COR-L47 (cell line): ENCODE results near the gene CD6.

Source experiments
- DNase-seq: peaks from one replicate; lab custom pipeline; 2025; lab: John Stamatoyannopoulos, UW

CD6 gene

DNA sequence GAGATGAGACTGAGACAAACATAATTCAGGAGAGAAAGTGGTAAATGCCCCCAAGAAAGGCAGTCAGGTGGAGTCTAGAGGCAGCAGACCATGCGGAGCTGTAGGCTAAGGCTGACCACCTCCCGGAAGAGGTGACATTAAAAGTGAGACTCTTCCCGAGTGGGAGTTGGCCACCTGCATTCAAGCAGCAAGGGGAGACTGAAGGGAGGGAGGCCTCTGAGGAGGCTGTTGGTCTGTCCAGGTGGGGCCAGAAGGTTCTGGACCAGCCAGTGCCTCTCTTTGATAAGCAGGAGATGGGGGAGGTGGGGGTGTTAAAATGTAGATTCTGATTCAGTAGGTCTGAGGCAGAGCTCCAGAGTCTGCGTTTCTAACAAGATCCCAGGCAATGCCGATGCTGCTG, 37.5 kb downstream of the CD6 start:
- DNase-seq: no peak

DNA sequence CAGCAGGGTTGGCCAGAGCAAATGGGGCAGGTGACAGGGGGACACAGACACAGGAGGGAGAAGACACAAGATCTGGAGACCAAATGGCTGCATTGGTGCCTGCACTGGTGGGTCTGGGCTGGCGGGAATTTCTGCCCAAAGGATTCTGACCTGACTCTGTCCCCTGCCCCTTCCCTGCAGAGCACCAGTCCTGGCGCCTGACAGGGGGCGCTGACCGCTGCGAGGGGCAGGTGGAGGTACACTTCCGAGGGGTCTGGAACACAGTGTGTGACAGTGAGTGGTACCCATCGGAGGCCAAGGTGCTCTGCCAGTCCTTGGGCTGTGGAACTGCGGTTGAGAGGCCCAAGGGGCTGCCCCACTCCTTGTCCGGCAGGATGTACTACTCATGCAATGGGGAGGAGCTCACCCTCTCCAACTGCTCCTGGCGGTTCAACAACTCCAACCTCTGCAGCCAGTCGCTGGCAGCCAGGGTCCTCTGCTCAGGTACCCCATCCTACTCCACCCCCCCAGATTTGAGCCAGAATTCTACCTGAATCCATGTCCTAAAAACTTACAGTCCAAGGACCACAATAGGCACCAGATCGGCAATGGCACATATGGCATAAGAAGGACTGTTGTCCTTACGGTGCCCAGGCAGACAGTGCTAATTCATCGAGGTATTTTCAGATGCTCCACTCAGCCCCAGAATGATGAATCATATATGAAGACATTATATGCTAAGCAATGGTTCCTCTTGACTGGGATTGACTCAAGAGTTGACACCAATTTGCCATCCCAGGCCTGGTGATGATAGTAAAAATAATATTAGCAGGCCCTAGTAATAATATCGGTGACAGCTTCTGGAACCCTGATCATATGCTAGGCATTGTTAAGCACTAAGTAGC, 38.2 kb downstream of the CD6 start:
- DNase-seq: no peak

DNA sequence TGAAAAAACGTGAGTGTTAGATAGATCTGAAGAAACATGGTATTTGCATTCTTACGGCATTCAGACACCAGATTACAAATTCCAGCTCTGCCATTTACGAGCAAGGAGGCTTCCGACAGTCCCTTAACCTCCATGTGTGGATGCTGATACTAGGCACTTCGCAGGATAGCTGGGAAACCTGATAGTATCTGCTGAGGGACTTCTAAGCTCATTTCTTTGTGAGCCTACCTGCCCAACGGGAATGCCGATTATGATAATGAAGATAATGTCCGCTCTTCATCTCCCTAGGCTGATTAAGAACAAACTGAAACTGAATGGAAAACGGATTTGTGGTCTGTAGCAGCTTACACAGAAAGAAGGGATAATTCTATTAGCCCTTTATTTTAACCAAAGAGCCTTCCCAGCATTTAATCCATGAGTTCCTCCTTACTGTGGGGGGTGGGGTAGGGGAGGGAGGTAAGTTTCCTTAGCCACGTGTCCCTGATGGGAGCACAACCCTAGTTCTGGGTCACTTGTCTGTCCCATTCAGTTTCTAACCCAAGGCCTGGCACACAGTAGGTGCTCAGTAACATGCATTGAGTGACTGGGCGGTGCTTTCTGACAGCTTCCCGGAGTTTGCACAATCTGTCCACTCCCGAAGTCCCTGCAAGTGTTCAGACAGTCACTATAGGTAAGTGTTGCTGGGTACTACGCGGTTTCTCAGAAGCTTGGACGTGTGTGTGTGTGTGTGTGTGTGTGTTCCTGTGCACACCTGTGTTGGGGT, 39.2 kb downstream of the CD6 start:
- no peak for DNase-seq

DNA sequence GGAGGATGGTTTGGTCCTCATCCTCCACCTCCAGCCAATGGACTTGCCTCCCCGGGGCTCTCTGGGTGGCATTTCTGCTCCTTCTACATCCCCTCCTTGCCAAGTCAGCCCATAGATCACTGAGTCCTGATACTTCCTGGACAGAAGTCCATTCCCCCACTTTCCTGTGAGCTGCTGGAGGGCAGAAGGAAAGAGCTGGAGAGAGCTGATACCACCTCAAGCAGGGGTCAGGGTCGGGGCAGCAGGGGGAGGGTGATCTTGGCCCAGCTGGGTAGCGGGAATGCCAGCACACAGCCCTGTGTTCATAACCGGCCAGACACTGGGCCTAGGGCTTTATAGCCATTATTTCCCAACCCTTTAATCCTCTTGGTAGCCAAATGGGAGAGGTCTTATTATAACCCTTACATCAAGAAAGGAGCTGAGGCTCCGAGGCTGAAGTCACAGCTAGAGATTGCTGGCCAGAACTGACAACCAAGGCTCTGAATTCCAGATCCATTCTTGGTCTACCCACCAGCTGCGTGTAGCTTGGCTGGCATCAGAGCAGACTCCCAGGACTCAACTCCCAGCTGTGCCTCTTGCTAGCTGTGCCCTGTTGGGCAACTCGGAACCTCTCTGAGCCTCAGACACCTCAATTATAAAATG, 39.9 kb downstream of the CD6 start:
- no peak for DNase-seq

DNA sequence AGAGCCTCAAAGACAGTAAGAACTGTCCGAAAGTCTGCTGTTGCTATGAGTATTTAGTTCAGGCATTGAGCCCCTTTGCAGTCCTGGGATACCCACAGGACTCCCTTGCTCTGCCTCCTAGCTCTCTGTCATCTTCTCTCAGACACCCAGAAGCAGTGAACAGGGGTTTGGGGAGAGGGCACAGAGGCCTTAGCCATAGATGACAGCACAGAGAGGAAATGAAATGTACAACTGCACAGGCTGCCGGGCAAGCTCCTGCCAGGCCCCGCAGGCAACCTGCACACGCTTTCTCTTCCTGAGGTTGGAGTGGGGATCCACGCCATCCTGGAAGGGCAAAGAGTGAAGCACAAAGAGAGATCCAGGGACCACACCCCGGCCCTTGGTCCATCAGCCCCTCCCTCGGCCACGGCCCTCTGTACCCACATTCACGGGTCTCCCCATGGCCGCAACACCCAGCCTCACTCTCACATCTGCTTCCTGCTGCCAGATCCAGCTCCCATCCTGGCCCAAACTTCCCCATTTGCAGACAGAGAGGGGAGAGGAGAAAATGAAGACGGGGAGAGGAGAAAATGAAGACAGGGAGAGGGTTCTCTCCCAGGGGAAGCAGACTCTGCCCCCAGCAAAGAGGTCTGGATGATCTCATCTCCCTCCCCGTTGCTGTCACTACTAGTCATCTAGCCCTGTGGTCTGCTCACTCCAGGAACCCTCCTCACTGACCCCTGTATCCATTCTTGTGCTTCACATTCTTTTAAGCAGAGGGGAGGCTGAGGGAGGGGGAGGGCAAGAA, 40.7 kb downstream of the CD6 start:
- no peak for DNase-seq

DNA sequence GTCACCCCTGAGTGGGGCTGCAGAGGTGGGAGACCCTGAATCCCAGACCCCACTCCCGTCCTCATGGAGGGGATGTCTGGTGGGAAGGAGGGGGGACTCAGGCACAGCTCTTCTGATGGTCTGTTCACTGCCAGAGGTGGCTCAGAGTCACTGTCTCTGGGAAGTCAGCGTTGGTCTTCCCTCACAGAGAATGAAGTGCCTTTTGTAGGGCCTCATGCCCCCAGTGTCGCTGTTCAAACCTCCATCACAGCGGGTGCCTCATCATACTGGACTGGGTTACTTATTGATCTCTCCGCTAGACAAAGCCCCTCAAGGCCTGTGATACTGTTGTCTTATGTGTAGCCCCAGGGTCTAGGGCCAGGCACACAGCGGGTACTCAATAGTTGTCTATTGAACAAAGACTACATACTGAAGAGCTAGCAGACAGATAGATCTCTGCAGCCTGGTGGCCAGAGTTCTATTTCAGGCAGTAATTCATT, 41.3 kb downstream of the CD6 start:
- no peak for DNase-seq

DNA sequence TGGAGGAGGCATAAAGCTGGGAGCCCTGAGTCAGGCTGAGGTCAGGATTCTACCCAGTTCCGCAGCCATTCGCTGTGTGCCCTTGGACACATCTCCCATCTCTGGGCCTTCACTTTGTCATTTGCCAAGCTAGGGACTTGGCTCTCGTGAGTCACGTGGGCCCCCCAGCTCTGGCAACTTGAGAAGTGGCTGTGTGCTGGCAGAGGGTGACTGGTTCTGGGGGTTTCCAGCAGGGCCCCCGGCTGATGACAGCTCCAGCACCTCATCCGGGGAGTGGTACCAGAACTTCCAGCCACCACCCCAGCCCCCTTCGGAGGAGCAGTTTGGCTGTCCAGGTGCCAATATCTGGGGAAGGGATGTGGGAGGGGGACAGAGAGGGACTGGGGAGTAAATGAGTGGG, 46.6 kb downstream of the CD6 start:
- no peak for DNase-seq

DNA sequence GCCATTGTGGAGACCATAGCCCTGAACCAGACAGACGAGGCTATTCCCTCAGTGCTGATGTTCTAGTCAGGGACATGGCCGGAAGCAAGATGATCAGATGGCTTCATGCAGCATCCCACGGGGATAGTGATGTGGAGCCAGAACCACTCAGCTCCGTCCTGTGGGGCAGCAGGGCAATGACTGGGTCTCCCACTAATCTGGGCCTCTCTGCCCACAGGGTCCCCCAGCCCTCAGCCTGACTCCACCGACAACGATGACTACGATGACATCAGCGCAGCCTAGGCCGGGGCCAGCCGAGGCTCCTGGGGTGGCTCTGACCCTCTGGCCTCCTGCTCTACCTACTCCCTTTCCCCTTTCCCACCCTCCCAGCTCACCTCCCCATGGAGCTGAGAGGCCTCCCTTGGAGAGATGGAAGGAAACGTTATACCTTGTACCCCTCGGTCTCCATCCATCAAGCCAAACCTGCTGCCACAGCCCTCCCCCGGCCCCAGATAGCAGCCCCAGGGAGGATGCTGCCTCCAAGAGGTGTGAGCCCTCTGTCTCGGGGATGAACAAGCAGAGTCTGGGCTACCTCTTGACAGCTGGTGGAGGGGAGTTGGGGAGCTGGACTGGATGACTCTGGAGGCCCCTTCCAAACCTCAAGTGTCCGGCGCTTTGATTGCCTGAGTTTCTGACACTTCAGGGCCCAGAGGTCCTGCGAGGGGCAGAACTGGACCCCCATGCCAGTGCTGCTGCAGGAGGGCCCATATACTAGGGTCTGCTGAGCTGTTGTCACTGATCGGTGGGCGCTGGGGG, 47.8 kb downstream of the CD6 start:
- no peak for DNase-seq

DNA sequence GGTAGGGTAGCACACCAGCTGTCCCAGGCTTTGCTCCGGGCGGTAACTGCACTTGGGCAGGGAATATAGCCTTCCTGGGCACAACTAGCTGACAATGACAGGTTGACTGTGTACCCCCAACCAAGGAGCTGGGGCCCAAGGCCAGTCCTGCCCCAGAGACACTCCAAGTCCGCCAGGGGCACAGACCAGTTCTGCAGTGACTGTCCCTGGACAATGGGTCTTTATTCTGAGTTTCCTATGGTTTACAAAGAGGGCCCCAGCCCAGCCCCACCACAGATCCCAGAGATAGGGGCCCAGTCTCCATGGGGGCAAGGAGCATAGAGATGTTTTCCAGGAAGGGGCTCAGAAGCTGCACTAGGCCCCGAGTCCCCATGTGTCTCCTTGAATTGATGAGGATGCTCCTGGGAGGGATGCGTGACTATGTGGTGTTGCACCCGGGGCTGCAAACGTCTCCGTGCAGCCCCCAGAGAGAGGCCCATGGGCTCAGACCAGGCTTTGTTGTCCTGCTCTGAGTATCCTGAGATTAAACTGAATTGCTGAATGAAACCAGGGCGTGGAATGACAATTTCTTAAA, 48.4 kb downstream of the CD6 start:
- DNase-seq: no peak

DNA sequence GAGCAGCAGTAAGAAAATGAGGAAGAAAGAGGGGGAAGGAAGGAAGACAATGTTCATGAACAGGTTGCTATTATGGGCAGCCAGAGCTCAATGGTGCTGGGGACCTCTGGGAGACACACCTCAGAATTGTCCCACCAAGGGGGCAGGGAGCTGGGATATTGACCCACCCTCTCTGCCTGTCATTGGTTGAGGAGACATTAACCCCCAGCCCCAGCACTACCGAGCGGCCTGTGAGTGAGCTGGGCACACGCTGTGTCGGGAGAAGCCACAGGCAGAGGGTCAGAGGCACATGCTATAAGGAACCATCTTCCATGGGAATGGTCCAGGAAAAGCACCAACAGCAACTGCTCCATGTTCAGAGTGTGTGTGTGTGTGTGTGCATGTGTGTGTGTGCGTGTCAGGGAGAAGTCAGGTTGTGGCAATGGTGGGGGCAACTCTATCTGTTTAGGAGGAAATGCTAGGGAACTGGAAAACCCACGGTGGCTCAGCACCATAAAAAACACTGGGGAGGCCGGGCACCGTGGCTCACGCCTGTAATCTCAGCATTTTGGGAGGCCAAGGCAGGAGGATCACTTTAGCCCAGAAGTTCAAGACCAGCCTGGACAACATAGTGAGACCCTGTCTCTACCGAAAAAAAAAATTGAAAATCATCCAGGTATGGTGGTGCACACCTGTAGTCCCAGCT, 49.2 kb downstream of the CD6 start:
- no peak for DNase-seq

DNA sequence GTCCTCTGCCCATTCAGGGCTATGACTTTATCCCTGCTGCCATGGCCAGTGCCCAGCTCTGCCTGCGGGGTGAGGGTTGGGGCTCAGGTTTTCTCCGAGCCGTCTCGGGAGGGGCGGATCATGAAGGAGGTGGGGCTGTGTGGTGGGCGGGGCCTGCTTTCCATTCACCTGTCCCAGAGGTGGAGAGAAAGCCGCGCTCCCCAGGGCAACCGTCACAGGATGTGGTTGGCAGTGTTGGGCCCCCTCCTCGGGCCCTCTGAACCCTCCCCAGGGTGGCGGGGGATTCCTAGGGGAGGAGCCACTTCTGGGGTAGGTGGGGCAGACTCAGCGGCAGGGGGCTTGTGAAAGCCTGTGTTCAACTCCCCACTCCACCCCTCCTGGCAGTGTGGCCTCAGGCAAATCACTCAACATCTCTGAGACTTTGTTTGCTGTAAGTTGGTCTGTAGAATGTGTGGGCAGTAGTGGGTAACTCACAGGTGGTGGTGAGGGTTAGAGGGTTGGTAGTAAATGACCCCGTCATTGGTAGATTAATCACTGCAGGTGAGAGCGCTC, 50.3 kb downstream of the CD6 start:
- DNase-seq: no peak

DNA sequence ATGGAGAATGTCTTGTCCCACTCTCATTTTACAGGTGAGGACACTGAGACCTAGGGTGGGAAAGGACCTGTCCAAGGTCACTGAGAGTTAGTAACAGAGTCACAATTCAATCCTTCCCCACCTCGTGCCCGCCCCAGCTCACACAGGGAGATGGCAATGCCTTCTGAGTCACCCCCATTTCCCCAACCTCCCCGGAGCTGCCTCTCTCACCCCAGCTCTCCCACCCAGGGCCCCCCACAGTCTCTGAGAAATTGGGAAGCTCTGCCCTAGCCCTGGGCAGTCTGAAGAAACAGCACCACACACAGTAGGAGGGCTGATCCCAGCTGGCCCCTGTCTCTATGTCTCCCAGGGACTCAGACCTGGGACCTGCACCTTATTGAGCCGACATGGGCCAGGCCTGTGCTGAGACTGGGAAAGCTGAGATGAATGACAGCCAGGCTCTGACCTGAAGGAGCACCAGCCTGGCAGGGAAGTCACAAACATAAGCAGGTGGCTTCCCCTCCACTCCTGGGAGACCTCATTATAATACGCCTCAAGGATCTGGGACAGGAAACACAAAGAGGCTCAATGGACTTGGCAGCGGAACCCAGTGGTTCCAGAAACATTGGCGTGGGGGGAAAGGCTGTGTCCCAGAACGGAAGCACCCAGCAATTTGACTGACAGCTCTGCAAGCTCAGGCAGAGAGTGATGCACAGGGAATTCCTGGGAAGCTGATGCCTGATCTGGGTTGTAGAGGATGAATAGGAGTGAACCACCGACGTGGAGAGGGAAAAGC, 51.0 kb downstream of the CD6 start:
- no peak for DNase-seq

DNA sequence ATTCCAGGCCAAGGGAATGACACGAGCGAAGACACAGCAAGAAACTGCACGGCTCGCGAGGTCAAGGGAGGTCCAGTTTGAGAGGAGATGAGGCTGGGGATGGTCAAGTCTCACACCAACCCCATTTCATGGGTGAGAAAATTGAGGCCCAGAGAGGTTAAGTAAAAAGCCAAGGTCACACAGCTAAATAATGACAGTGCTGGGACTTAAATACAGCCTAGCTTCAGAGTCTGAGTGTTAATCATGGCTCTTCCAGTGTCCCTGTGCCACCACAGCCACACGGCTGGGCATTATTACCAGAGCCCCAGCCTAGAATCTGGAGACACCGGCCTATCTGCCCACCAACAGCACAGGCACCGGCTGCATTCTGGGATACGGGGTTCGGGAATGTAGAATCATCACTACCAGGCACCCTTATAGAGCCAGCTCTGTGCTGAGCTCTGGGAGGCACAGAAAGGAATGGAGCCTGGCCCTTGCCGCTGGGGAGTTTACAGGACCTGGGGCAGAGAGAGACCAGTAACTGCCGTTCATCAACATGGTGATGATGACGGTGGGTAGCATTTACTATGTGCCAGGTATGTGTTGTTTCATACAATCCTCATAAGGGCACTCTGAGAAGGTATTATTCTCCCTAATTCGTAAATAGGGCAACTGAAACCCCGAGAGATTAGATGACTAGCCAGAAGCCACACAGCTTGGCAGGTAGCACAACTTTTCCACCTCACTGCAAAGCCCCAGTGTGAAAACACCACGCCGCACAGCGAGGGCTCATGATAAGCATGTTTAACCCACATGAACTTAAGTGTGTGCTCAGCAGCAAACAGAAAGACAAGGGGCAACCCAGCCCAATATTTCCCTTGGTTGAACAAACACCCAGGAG, 51.8 kb downstream of the CD6 start:
- no peak for DNase-seq

DNA sequence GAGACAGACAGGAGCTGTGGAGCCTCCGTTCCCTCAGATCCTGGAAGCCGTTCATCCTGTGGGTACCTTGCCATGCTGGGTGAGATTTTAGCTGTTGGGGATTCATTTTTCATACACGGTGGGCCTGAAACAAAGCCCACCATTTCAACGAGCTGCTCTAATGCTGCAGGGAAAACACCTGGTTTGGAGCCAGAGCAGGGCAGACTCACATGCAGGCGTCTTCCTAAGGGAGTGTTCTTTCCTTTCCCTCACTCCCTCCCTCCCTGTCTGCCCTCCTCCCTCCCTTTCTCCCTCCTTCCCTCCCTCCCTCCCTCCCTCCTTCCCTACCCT, 52.5 kb downstream of the CD6 start:
- no peak for DNase-seq

DNA sequence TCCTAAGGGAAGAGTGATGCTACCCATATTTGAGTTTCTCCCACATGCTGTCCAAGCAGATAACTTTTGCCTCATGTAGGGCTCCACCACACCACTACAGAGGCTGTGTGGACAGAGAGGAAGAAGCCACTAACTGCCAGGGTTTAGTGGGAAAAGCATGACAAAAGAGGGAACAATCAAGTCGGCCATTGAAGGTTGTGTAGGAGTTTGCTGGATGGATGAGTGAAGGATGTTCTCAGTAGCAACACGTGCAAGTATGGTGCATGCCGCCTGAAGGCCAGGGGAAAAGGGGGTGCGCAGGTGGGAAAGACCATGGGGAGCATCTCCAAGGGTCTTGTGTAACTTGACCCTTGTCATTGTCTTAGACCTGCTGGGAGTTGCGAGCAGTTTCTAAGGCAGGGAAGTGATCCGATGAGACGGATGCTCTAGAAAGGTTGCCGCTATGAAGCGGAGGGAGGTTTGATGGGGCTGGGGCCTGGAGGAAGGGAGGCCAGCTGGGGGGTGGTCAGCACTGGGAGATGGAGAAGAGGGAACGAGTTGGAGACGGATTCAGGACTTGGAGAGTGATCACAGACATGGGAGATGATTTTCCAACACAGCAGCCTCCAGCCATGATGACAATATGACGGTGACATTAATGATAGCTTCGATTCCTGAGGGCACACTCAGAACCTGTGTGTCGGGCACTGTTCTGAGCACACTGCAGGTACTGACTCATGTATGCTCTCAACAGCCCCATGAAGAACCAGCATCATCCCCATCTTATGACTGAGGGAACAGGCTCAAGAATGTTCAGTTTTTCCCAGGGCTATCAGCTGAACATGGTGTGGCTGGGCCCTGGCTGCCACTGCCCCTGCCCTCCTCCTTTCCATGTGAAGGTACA, 53.7 kb downstream of the CD6 start:
- DNase-seq: no peak

DNA sequence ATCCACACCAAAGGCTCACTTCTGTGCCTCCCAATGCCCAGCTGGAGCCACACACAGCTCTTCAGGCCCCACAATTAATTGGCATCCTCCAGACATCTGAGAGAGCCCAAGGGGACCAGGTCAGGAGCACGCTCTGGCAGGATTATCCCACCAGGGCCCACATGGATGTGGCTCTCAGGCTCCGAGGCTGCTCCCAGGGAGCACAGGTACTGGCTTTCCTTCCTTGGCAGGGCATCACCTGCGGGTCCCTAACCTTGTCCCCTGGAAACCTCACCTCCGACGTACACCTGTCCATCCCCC, 54.3 kb downstream of the CD6 start:
- no peak for DNase-seq
